GM12878 (cell line): ENCODE data around the gene PPP2R5C. TPM values are rescaled to one million over a fixed set of nuclear protein-coding genes. Genes with fewer than 3 reads are reported as not detected.

Experiments used
- ATAC-seq: fragments of 200-7000 bp; cut with Tn5 transposase; 3 replicates; pipeline ENCODE4 v1.9.1; 2020; ENCODE audit warnings: mild to moderate bottlenecking, moderate library complexity
- BruUV-seq: library from RNA; stranded (reverse); fragments of 400-500 nt; replicated peaks from 2 replicates; lab custom pipeline; 2021; lab: Mats Ljungman, UMichigan
- CTCF ChIA-PET: fragments of 300-600 bp; sonication (Branson Sonifier 250); formaldehyde crosslinking; extraction: SDS; loops from one replicate; lab custom pipeline; 2021; ENCODE audit warnings: inconsistent platforms; lab: Yijun Ruan, JAX
- POLR2A ChIA-PET: fragments of 350-600 bp; formaldehyde crosslinking; extraction: SDS; loops from one replicate; lab custom pipeline; 2021; ENCODE audit warnings: inconsistent platforms; lab: Charles Lee
- RAD21 ChIA-PET: fragments of 300-600 bp; sonication (Branson Sonifier 250); formaldehyde crosslinking; loops from one replicate; lab custom pipeline; 2023; ENCODE audit warnings: antibody characterized with exemption; ENCODE audit not compliant: unreplicated experiment; lab: Charles Lee
- SMC1A ChIA-PET: fragments of 300-600 bp; sonication (Branson Sonifier 250); formaldehyde crosslinking; loops from one replicate; lab custom pipeline; 2023; ENCODE audit not compliant: unreplicated experiment, uncharacterized antibody; lab: Charles Lee
- DNase-seq: peaks from one replicate; pipeline ENCODE4 v3.0.0-alpha.2; 2011; ENCODE audit warnings: low read depth, low spot score
- FAIRE-seq: peaks from 3 replicates; lab custom pipeline; 2011; peaks lifted over from hg19 to GRCh38; lab: Jason Lieb, UNC
- H2AFZ ChIP-seq: 2 replicates; pipeline ENCODE4 v1.6.0; 2011; ENCODE audit warnings: low read depth, low read length, control low read depth; ENCODE audit not compliant: control insufficient read depth
- H3K27ac ChIP-seq: 2 replicates; pipeline ENCODE4 v1.5.1; 2011; ENCODE audit warnings: control low read depth; ENCODE audit not compliant: control insufficient read depth, insufficient read depth
- H3K27me3 ChIP-seq, 2 experiments: replicated peaks in 1 of 2; 2 replicates each; pipeline versions ENCODE4 v1.6.0 to v1.6.1; 2011; ENCODE audit warnings: low read length in 1 of 2; ENCODE audit not compliant: control insufficient read depth in 2 of 2, insufficient read depth in 2 of 2
- H3K36me3 ChIP-seq, 2 experiments: 2 replicates each; pipeline ENCODE4 v1.5.1; 2011; ENCODE audit warnings: low read length in 1 of 2; ENCODE audit not compliant: control insufficient read depth in 2 of 2, insufficient read depth in 2 of 2
- H3K4me1 ChIP-seq: 2 replicates; pipeline ENCODE4 v1.6.1; 2011; ENCODE audit warnings: mild to moderate bottlenecking, low read length, moderate library complexity, mixed read lengths; ENCODE audit not compliant: control insufficient read depth, insufficient read depth
- H3K4me2 ChIP-seq: 2 replicates; pipeline ENCODE4 v1.6.0; 2011; ENCODE audit warnings: control low read depth; ENCODE audit not compliant: control insufficient read depth, insufficient read depth
- H3K4me3 ChIP-seq: fragments of 200-600 bp; sonication (generic); 2 replicates; pipeline ENCODE4 v1.5.1; 2016
- H3K79me2 ChIP-seq: 2 replicates; pipeline ENCODE4 v1.6.0; 2011; ENCODE audit warnings: low read length; ENCODE audit not compliant: control insufficient read depth, insufficient read depth
- H3K9ac ChIP-seq: 2 replicates; pipeline ENCODE4 v1.8.0; 2011; ENCODE audit warnings: low read length, control low read depth, mixed read lengths; ENCODE audit not compliant: control insufficient read depth, insufficient read depth
- H3K9me3 ChIP-seq: replicated peaks from 3 replicates; pipeline ENCODE4 v1.5.1; 2011; ENCODE audit warnings: mild to moderate bottlenecking, low read length; ENCODE audit not compliant: control insufficient read depth, insufficient read depth
- H4K20me1 ChIP-seq: 2 replicates; pipeline ENCODE4 v1.6.0; 2011; ENCODE audit not compliant: control insufficient read depth, insufficient read depth
- CTCF ChIP-seq, 3 experiments: IDR thresholded peaks in 2 of 3; conservative IDR thresholded peaks in 1 of 3; 2 replicates each; pipeline ENCODE4 v1.5.1; 2011; ENCODE audit warnings: low read depth in 3 of 3, low read length in 3 of 3, mild to moderate bottlenecking in 3 of 3, control low read depth in 2 of 3, moderate library complexity in 2 of 3, inconsistent platforms in 1 of 3, mixed read lengths in 1 of 3; ENCODE audit not compliant: control insufficient read depth in 2 of 3, insufficient read depth in 1 of 3; ENCODE audit errors: extremely low read depth in 1 of 3
- ZNF207 ChIP-seq: fragments of 450-650 bp; IDR thresholded peaks from 2 replicates; pipeline ENCODE4 v1.6.1; 2014; ENCODE audit warnings: antibody characterized with exemption, mild to moderate bottlenecking, borderline replicate concordance
- WGBS: methylation state at CpG from one replicate; pipeline ENCODE4 v1.1.6; 2016; ENCODE audit warnings: low lambda C conversion rate; ENCODE audit not compliant: insufficient replicate concordance, insufficient coverage; ENCODE audit errors: missing lambda C conversion rate; 5-methylcytosine and 5-hydroxymethylcytosine counted together
- in situ Hi-C: fragments of 300-500 bp; cut with MboI; formaldehyde crosslinking; loops from 9 replicates; pipeline ENCODE4 v1.14.3; 2018; ENCODE audit warnings: mixed read lengths
- intact Hi-C: fragments of 100-400 bp; cut with micrococcal nuclease; formaldehyde crosslinking; loops from one replicate; pipeline ENCODE4 v1.14.2; 2022; ENCODE audit not compliant: unreplicated experiment
- polyA plus RNA-seq, 11 experiments: library from polyadenylated mRNA; depleted of rRNA in 4 of 11; unstranded in 6 of 11; stranded (reverse) in 5 of 11; fragments of >200 nt; fragmentation: Nextera tagmentation in 4 of 11; fragmentation: Illumina TruSeq in 1 of 11; extraction: Ambion mirVana in 4 of 11; extraction: Trizol in 1 of 11; gene quantifications; 1 replicate in 1 of 11; 2 replicates in 10 of 11; pipeline versions ENCODE4 v1.2.1 to v1.2.3, GENCODE V29; 2011 to 2016; ENCODE audit warnings: inconsistent platforms in 2 of 11, missing spikeins in 2 of 11, low read depth in 1 of 11
- total RNA-seq, 4 experiments: library from RNA; depleted of rRNA in 3 of 4; stranded (reverse); fragments of >200 nt in 3 of 4; fragmentation: Illumina TruSeq in 1 of 4; extraction: Trizol in 1 of 4; gene quantifications; 2 replicates each; pipeline versions ENCODE4 v1.2.1 to v1.2.3, GENCODE V29; 2013 to 2021

PPP2R5C gene
- total and polyA plus RNA-seq, 10 of the 15 experiments (the other 5 are each of a cell fraction or from before 2014, with no cell fraction given) = 106 to 199 (median 144) TPM

GRCh38 chr14:101808020-101808641 is 46.6 kb downstream of the PPP2R5C start:
- no TSS peak for BruUV-seq
- no peak for DNase-seq
- FAIRE-seq = no peak
- Histone ChIP-seq H3K9me3 (no peaks in the 10 kb centered on the region), H4K20me1 (no peaks in the 10 kb centered on the region), H3K27ac (no peak overlapping the region), H3K27me3 (no peaks in the 10 kb centered on the region), H3K9ac (no peak overlapping the region), H3K4me2 (no peak overlapping the region), H2AFZ (no peak overlapping the region), H3K4me3 (no peak overlapping the region), H3K36me3 (no peaks in the 10 kb centered on the region), H3K4me1 (peaks cover 7% of the 10 kb centered on the region), H3K79me2 (peaks cover 30% of the 10 kb centered on the region)
- in situ Hi-C loops = no loop called here
- ChIA-PET SMC1A (interaction anchor here (0.9 to 4.9 kb wide), 14 partner anchors 10 to 78 kb away, joined by 3 to 98 read pairs (median 6); no protein-coding TSS in a partner anchor), CTCF (interaction anchor here (1.4 to 4.8 kb wide), 8 partner anchors 12 to 159 kb away, joined by 3 to 35 read pairs (median 7); no protein-coding TSS in a partner anchor), POLR2A (interaction anchor here (0.6 to 10.3 kb wide), 5 partner anchors 16 to 510 kb away, joined by 3 to 176 read pairs (median 4); no protein-coding TSS in a partner anchor), RAD21 (interaction anchor here (1.4 to 8.8 kb wide), 5 partner anchors 17 to 141 kb away, joined by 4 to 111 read pairs (median 16); no protein-coding TSS in a partner anchor)
- no peak for ATAC-seq
- intact Hi-C loops = no loop called here
- WGBS = 79% methylated on average over 11 of the region's 11 CpGs
- no peak for TF ChIP-seq ZNF207
- 0 out of 6 replicates have a peak, but pooled peaks of 1 of the 3 experiments have one; percentile 11 for TF ChIP-seq CTCF (IDR thresholded peaks at IDR 0.05 in 2 of 3, conservative IDR thresholded peaks at IDR 0.05 in 1 of 3; ENCODE audit: control insufficient read depth in 2 of 3, extremely low read depth in 1 of 3, insufficient read depth in 1 of 3, low read depth in 3 of 3, low read length in 3 of 3)
